Measurements from ENCODE around the gene DMWD.

Gene DMWD

GRCh38 chr19:45792470-45793177, at the start of gene DMWD:
TSS of gene DMWD (minus strand) at chr19:45792845. CDS start at chr19:45792756, 89 bp downstream.
- peak; percentile 96 for DNase-seq
- in situ Hi-C loops (cut with HindIII; ENCODE audit: low pct_ligation_motif_present, low pct_unique_long_range_greater_than_20kb, low sequenced_read_pairs): no loop called here

- in situ Hi-C loops (cut with HindIII; ENCODE audit: low pct_ligation_motif_present, low pct_unique_long_range_greater_than_20kb, low sequenced_read_pairs): no loop called here
- no peak for DNase-seq
These were observed 49.6 kb upstream of the DMWD start for GRCh38 chr19:45842198-45842597.

GRCh38 chr19:45834970-45835369, 42.3 kb upstream of the DMWD start:
- peak; percentile 45 for DNase-seq
- in situ Hi-C loops (cut with HindIII; ENCODE audit: low pct_ligation_motif_present, low pct_unique_long_range_greater_than_20kb, low sequenced_read_pairs): no loop called here

- DNase-seq: no peak
- in situ Hi-C loops (cut with HindIII; ENCODE audit: low pct_ligation_motif_present, low pct_unique_long_range_greater_than_20kb, low sequenced_read_pairs): no loop called here
These were observed 36.3 kb upstream of the DMWD start for GRCh38 chr19:45828945-45829344.

- in situ Hi-C loops (cut with HindIII; ENCODE audit: low pct_ligation_motif_present, low pct_unique_long_range_greater_than_20kb, low sequenced_read_pairs): no loop called here
- no peak for DNase-seq
These were observed 35.9 kb upstream of the DMWD start for GRCh38 chr19:45828523-45828922.

- no peak for DNase-seq
- in situ Hi-C loops (cut with HindIII; ENCODE audit: low pct_ligation_motif_present, low pct_unique_long_range_greater_than_20kb, low sequenced_read_pairs): no loop called here
These were observed 34.9 kb upstream of the DMWD start for GRCh38 chr19:45827459-45828093.

GRCh38 chr19:45826934-45827333, 34.3 kb upstream of the DMWD start:
- in situ Hi-C loops (cut with HindIII; ENCODE audit: low pct_ligation_motif_present, low pct_unique_long_range_greater_than_20kb, low sequenced_read_pairs): no loop called here

GRCh38 chr19:45825917-45826893, 33.6 kb upstream of the DMWD start:
- in situ Hi-C loops (cut with HindIII; ENCODE audit: low pct_ligation_motif_present, low pct_unique_long_range_greater_than_20kb, low sequenced_read_pairs): no loop called here
- no peak for DNase-seq

More at GRCh38 chr19:45826934-45827333, 34.3 kb upstream of the DMWD start:
- no peak for DNase-seq

- no peak for DNase-seq
- in situ Hi-C loops (cut with HindIII; ENCODE audit: low pct_ligation_motif_present, low pct_unique_long_range_greater_than_20kb, low sequenced_read_pairs): no loop called here
These were observed 32.6 kb upstream of the DMWD start for GRCh38 chr19:45825263-45825605.

- DNase-seq: no peak
- in situ Hi-C loops (cut with HindIII; ENCODE audit: low pct_ligation_motif_present, low pct_unique_long_range_greater_than_20kb, low sequenced_read_pairs): no loop called here
These were observed 32.1 kb upstream of the DMWD start for GRCh38 chr19:45824531-45825262.

GRCh38 chr19:45824041-45824471, 31.4 kb upstream of the DMWD start:
- no peak for DNase-seq
- in situ Hi-C loops (cut with HindIII; ENCODE audit: low pct_ligation_motif_present, low pct_unique_long_range_greater_than_20kb, low sequenced_read_pairs): no loop called here

GRCh38 chr19:45823182-45823581, 30.5 kb upstream of the DMWD start:
- no peak for DNase-seq
- in situ Hi-C loops (cut with HindIII; ENCODE audit: low pct_ligation_motif_present, low pct_unique_long_range_greater_than_20kb, low sequenced_read_pairs): no loop called here

GRCh38 chr19:45822716-45823115, 30.1 kb upstream of the DMWD start:
- in situ Hi-C loops (cut with HindIII; ENCODE audit: low pct_ligation_motif_present, low pct_unique_long_range_greater_than_20kb, low sequenced_read_pairs): no loop called here
- no peak for DNase-seq

GRCh38 chr19:45821570-45821969, 28.9 kb upstream of the DMWD start:
- no peak for DNase-seq
- in situ Hi-C loops (cut with HindIII; ENCODE audit: low pct_ligation_motif_present, low pct_unique_long_range_greater_than_20kb, low sequenced_read_pairs): no loop called here

- in situ Hi-C loops (cut with HindIII; ENCODE audit: low pct_ligation_motif_present, low pct_unique_long_range_greater_than_20kb, low sequenced_read_pairs): no loop called here
- DNase-seq: no peak
These were observed 28.5 kb upstream of the DMWD start for GRCh38 chr19:45821103-45821521.

GRCh38 chr19:45820413-45821102, 27.9 kb upstream of the DMWD start:
- DNase-seq: no peak
- in situ Hi-C loops (cut with HindIII; ENCODE audit: low pct_ligation_motif_present, low pct_unique_long_range_greater_than_20kb, low sequenced_read_pairs): no loop called here

- no peak for DNase-seq
- in situ Hi-C loops (cut with HindIII; ENCODE audit: low pct_ligation_motif_present, low pct_unique_long_range_greater_than_20kb, low sequenced_read_pairs): no loop called here
These were observed 27.1 kb upstream of the DMWD start for GRCh38 chr19:45819769-45820168.

- no peak for DNase-seq
- in situ Hi-C loops (cut with HindIII; ENCODE audit: low pct_ligation_motif_present, low pct_unique_long_range_greater_than_20kb, low sequenced_read_pairs): no loop called here
These were observed 25.2 kb upstream of the DMWD start for GRCh38 chr19:45817725-45818301.
